CD4-positive, alpha-beta T cell (primary cell): ENCODE data around the gene HSPA9. TPM values are rescaled to one million over a fixed set of nuclear protein-coding genes. Genes with fewer than 3 reads are reported as not detected.
A peak's percentile ranks its signal among the peaks of the same experiment; 100 is the strongest.

Source experiments
- ATAC-seq: fragments of 200-7000 bp; cut with Tn5 transposase; one replicate; pipeline ENCODE4 v1.10.0; 2022; ENCODE audit warnings: mild to moderate bottlenecking; ENCODE audit not compliant: poor library complexity
- CTCF ChIA-PET: fragments of 350-600 bp; sonication (Branson Sonifier 250); formaldehyde crosslinking; loops from one replicate; lab custom pipeline; 2021; ENCODE audit warnings: antibody characterized with exemption, inconsistent platforms; lab: Charles Lee
- POLR2A ChIA-PET: fragments of 350-600 bp; sonication (Branson Sonifier 250); formaldehyde crosslinking; loops from one replicate; lab custom pipeline; 2021; ENCODE audit warnings: antibody characterized with exemption, inconsistent platforms; lab: Charles Lee
- DNase-seq, 14 experiments: peaks; one replicate each; pipeline ENCODE4 v3.0.0-alpha.2; 2013 to 2020; ENCODE audit warnings: mixed read lengths in 2 of 14
- H3K27ac ChIP-seq, 2 donors: one replicate each; pipeline versions ENCODE4 v1.5.1 to v1.7.0; 2013; ENCODE audit warnings: low read length in 2 of 2, low read depth in 1 of 2, mild to moderate bottlenecking in 1 of 2
- H3K27me3 ChIP-seq, 2 experiments: 1 replicate in 1 of 2; 2 replicates in 1 of 2; pipeline versions ENCODE4 v1.6.1 to v1.7.0; 2013; ENCODE audit warnings: low read length in 2 of 2, control low read depth in 1 of 2, mild to moderate bottlenecking in 1 of 2, moderate library complexity in 1 of 2; ENCODE audit not compliant: insufficient read depth in 2 of 2, control insufficient read depth in 1 of 2
- H3K36me3 ChIP-seq: one replicate; pipeline ENCODE4 v1.6.1; 2013; ENCODE audit warnings: low read length, control low read depth; ENCODE audit not compliant: insufficient read depth
- H3K4me1 ChIP-seq: one replicate; pipeline ENCODE4 v1.6.1; 2013; ENCODE audit warnings: low read length, control low read depth; ENCODE audit not compliant: insufficient read depth
- H3K4me3 ChIP-seq: one replicate; pipeline ENCODE4 v1.5.1; 2013; ENCODE audit warnings: mild to moderate bottlenecking, low read length, moderate library complexity
- H3K9me3 ChIP-seq, 2 experiments: 1 replicate in 1 of 2; 2 replicates in 1 of 2; pipeline versions ENCODE4 v1.6.1 to v1.7.0; 2013; ENCODE audit warnings: low read length in 2 of 2, mild to moderate bottlenecking in 2 of 2, control low read depth in 1 of 2, moderate library complexity in 1 of 2; ENCODE audit not compliant: control insufficient read depth in 1 of 2, insufficient read depth in 1 of 2
- H3K27ac Mint-ChIP-seq: one replicate; pipeline ENCODE4 v1.8.0; 2020; ENCODE audit warnings: mixed read lengths
- H3K27me3 Mint-ChIP-seq: one replicate; pipeline ENCODE4 v1.8.0; 2021; ENCODE audit warnings: mixed read lengths
- H3K36me3 Mint-ChIP-seq: one replicate; pipeline ENCODE4 v1.8.0; 2021; ENCODE audit warnings: low read depth, mixed read lengths
- H3K4me1 Mint-ChIP-seq: one replicate; pipeline ENCODE4 v1.8.0; 2021; ENCODE audit warnings: low read depth, mixed read lengths
- H3K4me3 Mint-ChIP-seq: one replicate; pipeline ENCODE4 v1.8.0; 2020; ENCODE audit warnings: mild to moderate bottlenecking, mixed read lengths
- H3K9me3 Mint-ChIP-seq: one replicate; pipeline ENCODE4 v1.8.0; 2020; ENCODE audit warnings: mixed read lengths
- CTCF ChIP-seq: fragments of 200-600 bp; IDR thresholded peaks from one replicate; pipeline ENCODE4 v1.8.0; 2022; ENCODE audit warnings: antibody characterized with exemption, mild to moderate bottlenecking
- intact Hi-C, 2 experiments: fragments of 100-400 bp; cut with DNase I in 1 of 2; cut with micrococcal nuclease in 1 of 2; formaldehyde crosslinking; loops; one replicate each; pipeline versions ENCODE4 v1.15.1 to v1.9.0; 2023 to 2025; cut with DNase I, micrococcal nuclease
- total RNA-seq, 174 experiments: library from RNA in 2 of 174; stranded (reverse) in 2 of 174; gene quantifications; one replicate each; pipeline ENCODE4 v1.2.3 and lab custom pipeline; 2021 to 2026

The HSPA9 gene
- total RNA-seq, 2 experiments from 2014 or later: 354 to 366 TPM

GRCh38 chr5:138577452-138577851 is 2.3 kb upstream of the HSPA9 start:
- ChIA-PET CTCF (no interaction called here), POLR2A (interaction anchor here (4.8 kb wide), 1 partner anchor 34 kb away, joined by 152 read pairs; the partner anchor contains the start of gene ETF1)
- Mint-ChIP-seq H3K36me3 (peaks cover 36% of the 10 kb centered on the region), H3K27ac (peak overlapping the region; percentile 100), H3K9me3 (peaks cover 1% of the 10 kb centered on the region), H3K27me3 (no peaks in the 10 kb centered on the region), H3K4me1 (peaks cover 36% of the 10 kb centered on the region), H3K4me3 (no peak overlapping the region)
- Histone ChIP-seq H3K27ac (no peak overlapping the region), H3K36me3 (peaks cover 11% of the 10 kb centered on the region), H3K4me1 (peaks cover 22% of the 10 kb centered on the region), H3K27me3 (no peaks in the 10 kb centered on the region), H3K9me3 (peaks cover 0 to 5% of the 10 kb centered on the region in 2 experiments), H3K4me3 (no peak overlapping the region)
- TF ChIP-seq CTCF: no peak
- DNase-seq (peak in 1 of 14 experiments; percentile 30), ATAC-seq (no peak)
- intact Hi-C loops: loop anchor here (2.0 to 10.0 kb wide), 13 partner anchors 113 to 1827 kb away; partner anchors contain the start of genes ANKHD1 (in 1 of the 2), CDC23 (in 1 of the 2), CDC25C (in 1 of the 2) and CYSTM1 (in 1 of the 2)

DNA sequence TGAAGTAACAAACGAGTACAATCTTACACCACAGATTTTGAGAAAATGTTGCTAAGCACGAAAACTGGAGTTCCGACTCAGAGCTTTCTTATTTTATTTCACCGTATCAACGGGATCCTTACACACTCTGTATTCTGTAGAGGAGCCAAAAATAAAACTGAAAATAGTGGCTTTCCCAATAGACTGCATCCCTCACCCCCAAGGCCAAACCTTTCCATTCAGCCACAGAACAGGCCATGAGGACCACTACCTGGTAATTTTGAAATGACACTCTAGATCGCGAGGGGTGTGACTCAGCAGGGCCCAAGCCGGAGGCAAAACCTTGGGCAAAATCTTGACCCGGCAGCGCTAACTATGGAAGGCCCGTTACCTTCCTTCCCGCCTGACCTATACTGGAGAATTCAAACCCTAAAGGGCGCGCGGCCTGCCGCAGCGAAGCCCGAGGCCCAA is 432 bp downstream of the HSPA9 start:
- Histone ChIP-seq H3K27me3 (no peaks in the 10 kb centered on the region), H3K4me3 (peak overlapping the region; percentile 79), H3K4me1 (peaks cover 30% of the 10 kb centered on the region), H3K36me3 (peaks cover 37% of the 10 kb centered on the region), H3K9me3 (peaks cover 0 to 5% of the 10 kb centered on the region in 2 experiments), H3K27ac (peak overlapping the region; percentile 98 to 99)
- ChIA-PET POLR2A (interaction anchor here (1.0 to 4.8 kb wide), 18 partner anchors 8 to 1540 kb away, joined by 3 to 152 read pairs (median 8); partner anchors contain the start of genes CDC23, CDC25C, EGR1 and ETF1), CTCF (interaction anchor here (1.2 to 3.4 kb wide), 5 partner anchors 9 to 1190 kb away, joined by 3 to 11 read pairs (median 8); partner anchors contain the start of genes ETF1 and KDM3B)
- DNase-seq (no peak), ATAC-seq (no peak)
- Mint-ChIP-seq H3K9me3 (peaks cover 1% of the 10 kb centered on the region), H3K4me1 (peaks cover 55% of the 10 kb centered on the region), H3K4me3 (peak overlapping the region; percentile 97), H3K27ac (peak overlapping the region; percentile 100), H3K36me3 (peaks cover 63% of the 10 kb centered on the region), H3K27me3 (no peaks in the 10 kb centered on the region)
- intact Hi-C loops: loop anchor here (1.0 to 10.0 kb wide), 13 partner anchors 31 to 1830 kb away; partner anchors contain the start of genes ETF1 (in 2 of the 2), ANKHD1 (in 1 of the 2), CDC23 (in 1 of the 2) and CDC25C (in 1 of the 2)
- no peak for TF ChIP-seq CTCF

- peaks cover 68% of the 10 kb centered on the region for H3K36me3 Mint-ChIP-seq
These were observed 1.1 kb downstream of the HSPA9 start for GRCh38 chr5:138573949-138574670.

More at GRCh38 chr5:138573949-138574670, 1.1 kb downstream of the HSPA9 start:
- peak overlapping the region; percentile 98 to 99 for H3K27ac ChIP-seq
- CTCF ChIA-PET: interaction anchor here (1.0 to 3.4 kb wide), 3 partner anchors 8 to 26 kb away, joined by 3 to 11 read pairs (median 4); no protein-coding TSS in a partner anchor
- peak overlapping the region; percentile 97 for H3K4me3 Mint-ChIP-seq
- H3K27ac Mint-ChIP-seq: peak overlapping the region; percentile 100
- no peaks in the 10 kb centered on the region for H3K27me3 Mint-ChIP-seq
- no peak for DNase-seq
- no peak for ATAC-seq
- intact Hi-C loops: loop anchor here (10.0 kb wide), 11 partner anchors 109 to 1831 kb away; partner anchors contain the start of genes ANKHD1 (in 1 of the 2), CDC23 (in 1 of the 2), CDC25C (in 1 of the 2) and CYSTM1 (in 1 of the 2)
- H3K4me1 Mint-ChIP-seq: peaks cover 53% of the 10 kb centered on the region
- H3K36me3 ChIP-seq: peaks cover 44% of the 10 kb centered on the region
- peaks cover 1% of the 10 kb centered on the region for H3K9me3 Mint-ChIP-seq
- peaks cover 29% of the 10 kb centered on the region for H3K4me1 ChIP-seq
- no peaks in the 10 kb centered on the region for H3K27me3 ChIP-seq
- peaks cover 0 to 5% of the 10 kb centered on the region in 2 experiments for H3K9me3 ChIP-seq
- POLR2A ChIA-PET: interaction anchor here (1.9 to 4.8 kb wide), 4 partner anchors 27 to 819 kb away, joined by 8 to 152 read pairs (median 20); partner anchors contain the start of genes EGR1, ETF1 and HNRNPA0
- peak overlapping the region; percentile 79 for H3K4me3 ChIP-seq
- TF ChIP-seq CTCF: no peak
